SH-SY5Y (cell line): Measurements from ENCODE around the gene NEU4.

Experiments used
- GATA2 ChIP-seq: IDR thresholded peaks from 2 replicates; pipeline ENCODE4 v1.6.1; 2011; ENCODE audit warnings: mild to moderate bottlenecking, low read depth, low read length
- GATA3 ChIP-seq: IDR thresholded peaks from 2 replicates; pipeline ENCODE4 v1.6.1; 2011; ENCODE audit warnings: low read depth, mild to moderate bottlenecking, low read length, moderate library complexity

NEU4 gene

DNA sequence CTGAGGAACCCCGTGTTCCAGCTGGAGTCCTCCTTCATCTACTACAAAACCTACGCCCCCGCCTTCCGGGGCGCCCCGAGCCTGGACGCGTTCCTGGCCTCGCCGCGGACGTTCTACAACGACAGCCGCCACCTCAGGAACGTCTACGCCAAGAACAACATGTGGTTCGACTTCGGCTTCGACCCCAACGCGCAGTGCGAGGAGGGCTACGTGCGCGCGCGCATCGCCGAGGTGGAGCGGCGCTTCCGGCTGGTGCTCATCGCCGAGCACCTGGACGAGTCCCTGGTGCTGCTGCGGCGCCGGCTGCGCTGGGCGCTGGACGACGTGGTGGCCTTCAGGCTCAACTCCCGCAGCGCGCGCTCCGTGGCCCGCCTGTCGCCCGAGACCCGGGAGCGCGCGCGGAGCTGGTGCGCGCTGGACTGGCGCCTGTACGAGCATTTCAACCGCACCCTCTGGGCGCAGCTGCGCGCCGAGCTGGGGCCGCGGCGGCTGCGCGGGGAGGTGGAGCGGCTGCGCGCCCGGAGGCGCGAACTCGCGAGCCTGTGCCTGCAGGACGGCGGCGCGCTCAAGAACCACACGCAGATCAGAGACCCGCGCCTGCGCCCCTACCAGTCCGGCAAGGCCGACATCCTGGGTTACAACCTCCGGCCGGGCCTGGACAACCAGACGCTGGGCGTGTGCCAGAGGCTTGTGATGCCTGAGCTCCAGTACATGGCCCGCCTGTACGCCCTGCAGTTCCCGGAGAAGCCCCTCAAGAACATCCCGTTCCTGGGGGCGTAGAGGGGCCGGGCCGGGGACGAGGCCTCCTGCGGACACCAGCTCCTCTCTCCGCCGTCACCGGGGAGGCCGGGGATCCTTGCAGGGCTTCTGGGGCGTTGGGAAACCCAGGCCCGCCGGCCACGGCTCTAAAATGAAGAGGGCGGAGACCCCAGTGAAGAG is 5.3 kb upstream of the NEU4 start:
- TF ChIP-seq GATA2 (no peak), GATA3 (no peak)

GRCh38 chr2:241804326-241805229 is 4.4 kb upstream of the NEU4 start:
- TF ChIP-seq GATA2 (no peak), GATA3 (no peak)

GRCh38 chr2:241808051-241808720 is 807 bp upstream of the NEU4 start:
- TF ChIP-seq GATA3 (no peak), GATA2 (no peak)

DNA sequence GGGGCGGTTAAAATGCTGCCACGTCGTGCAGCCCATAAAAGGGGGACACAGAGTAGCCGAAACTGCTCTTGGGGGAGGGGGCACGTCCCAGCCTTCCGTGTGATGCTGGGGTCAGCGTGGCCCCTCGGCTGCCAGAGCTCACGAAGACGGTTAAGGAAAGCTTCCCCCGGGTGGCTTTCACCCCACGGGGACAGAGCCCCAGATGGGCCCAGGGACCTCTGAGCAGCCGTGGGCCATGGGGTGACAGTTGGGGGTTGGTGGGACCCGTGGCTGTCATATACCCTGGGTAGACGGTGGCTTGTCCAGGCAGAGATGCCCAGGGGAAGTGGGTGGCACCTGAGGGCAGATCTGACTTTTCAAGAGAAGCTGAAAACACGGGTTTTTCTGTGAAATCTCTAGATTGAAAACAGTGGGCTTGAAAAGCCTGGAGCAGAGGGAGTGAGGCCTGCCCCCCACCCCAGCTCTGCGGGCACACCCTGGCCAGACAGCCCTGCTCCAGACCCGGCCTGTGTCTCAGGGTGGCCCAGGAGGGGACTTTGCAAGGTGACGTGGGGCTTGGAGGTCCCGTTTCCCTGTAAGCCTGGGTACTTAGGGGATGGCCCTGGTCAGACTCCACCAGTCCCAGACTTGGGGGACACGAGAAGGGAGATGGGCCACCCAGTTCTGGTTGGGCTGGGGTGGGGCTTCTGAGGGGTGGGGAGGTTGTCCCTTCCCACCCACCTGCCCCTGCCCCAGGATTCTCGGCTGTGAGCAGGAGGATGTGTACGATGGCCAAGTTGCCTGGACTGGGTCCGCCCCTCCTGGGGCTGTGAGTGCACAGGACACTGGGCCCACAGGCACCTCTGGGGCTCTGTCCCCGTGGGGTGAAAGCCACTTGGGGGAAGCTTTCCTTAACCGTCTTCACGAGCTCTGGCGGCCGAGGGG is 652 bp downstream of the NEU4 start:
- TF ChIP-seq GATA3, result no peak
- no peak for TF ChIP-seq GATA2

GRCh38 chr2:241810307-241811200 is 1.6 kb downstream of the NEU4 start:
- no peak for TF ChIP-seq GATA2
- TF ChIP-seq GATA3, result no peak

- no peak for TF ChIP-seq GATA2
- TF ChIP-seq GATA3, result no peak
These were observed 2.4 kb downstream of the NEU4 start for GRCh38 chr2:241811201-241811951.

GRCh38 chr2:241811952-241812729 is 3.1 kb downstream of the NEU4 start:
- TF ChIP-seq GATA2, result no peak
- TF ChIP-seq GATA3, result no peak

GRCh38 chr2:241812730-241813643 is 4.0 kb downstream of the NEU4 start:
- TF ChIP-seq GATA2 (no peak), GATA3 (no peak)

DNA sequence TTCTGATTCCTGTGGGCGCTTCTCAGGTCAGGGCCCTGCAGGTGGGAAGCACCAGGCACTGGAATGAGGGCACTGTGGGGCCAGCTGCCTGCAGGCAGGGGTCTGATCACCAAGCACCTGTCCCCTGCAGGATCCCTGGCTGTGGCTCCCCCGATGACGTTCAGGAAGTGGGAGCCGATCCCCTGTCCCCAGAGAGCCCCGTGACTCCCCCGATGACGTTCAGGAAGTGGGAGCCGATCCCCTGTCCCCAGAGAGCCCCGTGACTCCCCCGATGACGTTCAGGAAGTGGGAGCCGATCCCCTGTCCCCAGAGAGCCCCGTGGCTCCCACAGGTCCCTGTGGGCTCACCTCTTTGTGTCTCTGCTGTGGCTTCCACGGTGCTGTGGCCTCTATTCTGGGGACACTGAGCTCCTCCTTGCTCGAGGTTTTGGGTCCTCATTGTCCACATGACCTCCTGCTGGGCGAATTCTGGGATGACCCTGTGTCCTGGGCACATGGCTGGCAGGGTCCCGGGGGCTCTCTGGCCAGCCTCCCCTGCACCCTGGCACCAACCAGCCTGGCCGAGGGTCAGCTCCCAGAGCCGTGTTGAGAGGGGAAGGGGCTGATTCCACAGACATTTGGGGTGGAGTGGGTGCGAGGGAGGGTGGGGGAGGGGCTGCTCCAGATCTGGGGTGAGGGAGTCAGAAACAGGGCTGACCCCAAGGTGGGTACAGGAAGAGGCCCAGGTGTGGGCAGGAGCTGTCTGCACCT is 4.8 kb downstream of the NEU4 start:
- TF ChIP-seq GATA2 (no peak), GATA3 (no peak)
